K562 (cell line): Measurements from ENCODE around the gene AGFG2. TPM values are rescaled to one million over a fixed set of nuclear protein-coding genes. Genes with fewer than 3 reads are reported as not detected.

Source experiments
- KAT7 ChIP-seq: sonication (generic); formaldehyde crosslinking; IDR thresholded peaks from 2 replicates; pipeline ENCODE4 v1.8.0; 2022; ENCODE audit warnings: missing genetic modification reagents, mild to moderate bottlenecking, borderline replicate concordance
- MEF2D ChIP-seq: conservative IDR thresholded peaks from 2 replicates; pipeline ENCODE4 v1.6.1; 2016; ENCODE audit warnings: low read depth, missing genetic modification characterization, missing compliant biosample characterization
- MYBL2 ChIP-seq, 2 experiments: fragments of 450-650 bp in 1 of 2; sonication (generic) in 1 of 2; formaldehyde crosslinking in 1 of 2; IDR thresholded peaks; 2 replicates each; pipeline versions ENCODE4 v1.6.1 to v1.8.1; 2017 to 2022; ENCODE audit warnings: borderline replicate concordance in 1 of 2, inconsistent platforms in 1 of 2, low read depth in 1 of 2, mild to moderate bottlenecking in 1 of 2, missing genetic modification reagents in 1 of 2, moderate library complexity in 1 of 2
- NFE2L1 ChIP-seq: fragments of 450-650 bp; IDR thresholded peaks from 2 replicates; pipeline ENCODE4 v1.6.1; 2016; ENCODE audit warnings: missing genetic modification characterization, low read depth, mild to moderate bottlenecking, missing compliant biosample characterization, moderate library complexity, borderline replicate concordance
- RBBP5 ChIP-seq: fragments of 200-600 bp; sonication (generic); IDR thresholded peaks from 2 replicates; pipeline ENCODE4 v1.6.1; 2012; ENCODE audit warnings: borderline replicate concordance, mild to moderate bottlenecking, low read length, control low read depth, inconsistent platforms; ENCODE audit not compliant: insufficient read depth, poor library complexity, severe bottlenecking
- RBM39 ChIP-seq: fragments of 200-400 bp; formaldehyde crosslinking; optimal IDR thresholded peaks from 2 replicates; pipeline ENCODE3; 2018; ENCODE audit warnings: low read depth, low read length
- SAFB ChIP-seq: fragments of 200-400 bp; formaldehyde crosslinking; IDR thresholded peaks from 2 replicates; pipeline ENCODE4 v1.6.1; 2017; ENCODE audit warnings: low read depth, low read length, borderline replicate concordance
- SFPQ ChIP-seq: fragments of 200-400 bp; formaldehyde crosslinking; IDR thresholded peaks from 2 replicates; pipeline ENCODE4 v1.6.1; 2017; ENCODE audit warnings: mild to moderate bottlenecking, low read depth, low read length, moderate library complexity
- SNAPC5 ChIP-seq: fragments of 250-450 bp; sonication (Bioruptor Pico); IDR thresholded peaks from 2 replicates; pipeline ENCODE4 v1.8.0; 2021; ENCODE audit warnings: moderate library complexity, mild to moderate bottlenecking, inconsistent platforms
- SP2 ChIP-seq: IDR thresholded peaks from 2 replicates; pipeline ENCODE4 v1.6.1; 2011; ENCODE audit warnings: mild to moderate bottlenecking, low read depth, low read length, moderate library complexity; ENCODE audit not compliant: poor library complexity, severe bottlenecking; ENCODE audit errors: extremely low read depth
- TFAM ChIP-seq: fragments of 250-450 bp; sonication (Bioruptor Pico); conservative IDR thresholded peaks from 2 replicates; pipeline ENCODE4 v1.5.0; 2021; ENCODE audit warnings: mild to moderate bottlenecking, moderate library complexity
- ZHX1 ChIP-seq: fragments of 150-350 bp; conservative IDR thresholded peaks from 2 replicates; pipeline ENCODE4 v1.6.1; 2014; ENCODE audit warnings: low read length
- ZNF133 ChIP-seq: fragments of 250-450 bp; sonication (Bioruptor Pico); IDR thresholded peaks from 2 replicates; pipeline ENCODE4 v1.4.0; 2020; ENCODE audit warnings: mild to moderate bottlenecking
- ZNF512 ChIP-seq: IDR thresholded peaks from 2 replicates; pipeline ENCODE4 v1.6.1; 2016; ENCODE audit warnings: missing genetic modification characterization, missing compliant biosample characterization
- ZNF589 ChIP-seq: fragments of 200-800 bp; sonication (Bioruptor generic); IDR thresholded peaks from 2 replicates; pipeline ENCODE4 v1.6.1; 2016; ENCODE audit warnings: low read depth, missing genetic modification characterization, missing compliant biosample characterization
- polyA plus RNA-seq, 8 experiments: library from polyadenylated mRNA; depleted of rRNA in 4 of 8; stranded (reverse) in 5 of 8; unstranded in 3 of 8; fragments of >200 nt; fragmentation: Nextera tagmentation in 2 of 8; fragmentation: Illumina TruSeq in 1 of 8; extraction: Ambion mirVana in 2 of 8; extraction: Trizol in 1 of 8; gene quantifications; 2 replicates each; pipeline versions ENCODE4 v1.2.1 to v1.2.3, GENCODE V29; 2011 to 2014; ENCODE audit warnings: inconsistent platforms in 1 of 8, missing spikeins in 1 of 8
- total RNA-seq, 7 experiments: library from RNA; depleted of rRNA in 6 of 7; stranded (reverse); fragments of >200 nt in 6 of 7; fragmentation: Illumina TruSeq in 2 of 7; extraction: Trizol in 2 of 7; gene quantifications; 2 replicates each; pipeline versions ENCODE4 v1.2.1 to v1.2.3, GENCODE V29; 2011 to 2021; ENCODE audit warnings: low replicate concordance in 1 of 7
- TF ChIP-seq, protein P1 (sequence below): fragments of 450-650 bp; IDR thresholded peaks from one replicate; pipeline ENCODE4 v1.6.1; 2018; ENCODE audit warnings: mild to moderate bottlenecking, moderate library complexity; ENCODE audit not compliant: partially characterized antibody
- TF ChIP-seq, protein P2 (sequence below): sonication (generic); formaldehyde crosslinking; IDR thresholded peaks from 2 replicates; pipeline ENCODE4 v1.8.1; 2022; ENCODE audit warnings: missing genetic modification reagents

AGFG2 gene
- total and polyA plus RNA-seq, 9 of the 15 experiments (the other 6 are each of a cell fraction or from before 2014, with no cell fraction given) = 0.31 to 23.1 (median 6.5) TPM

DNA sequence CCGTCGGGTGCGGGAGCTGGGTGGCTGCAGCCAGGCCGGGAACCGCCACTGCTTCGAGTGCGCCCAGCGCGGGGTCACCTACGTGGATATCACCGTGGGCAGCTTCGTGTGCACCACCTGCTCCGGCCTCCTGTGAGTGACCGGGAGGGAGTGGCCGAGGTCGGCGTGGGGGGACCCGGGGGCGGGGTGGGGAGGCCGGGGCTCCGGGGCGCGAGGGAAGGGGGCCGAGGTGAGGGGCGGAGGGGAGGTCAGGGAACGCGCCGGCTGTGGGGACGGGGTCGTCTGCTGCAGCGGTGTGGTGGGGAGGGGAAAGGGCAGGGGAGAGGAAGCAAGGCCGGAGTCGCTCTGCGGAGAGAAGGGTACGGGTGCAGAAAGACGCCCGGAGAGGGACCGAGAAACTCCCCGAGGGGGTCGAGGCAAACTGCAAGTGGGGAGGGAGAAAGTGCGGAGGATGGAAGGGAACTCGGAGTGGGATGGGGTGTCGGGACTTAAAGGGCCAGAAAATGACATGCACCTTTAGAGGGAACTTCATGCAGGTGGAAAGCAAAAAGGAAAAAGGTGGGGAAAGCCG, 518 bp downstream of the AGFG2 start (continued):
- TF ChIP-seq NFE2L1 = no peak
- TF ChIP-seq KAT7 (CRISPR knock-in tag) = peak; percentile 4; the same call in 1 of the 2 replicates
- no peak for TF ChIP-seq SFPQ
- no peak for TF ChIP-seq MEF2D (tag)
- TF ChIP-seq, protein P1, sequence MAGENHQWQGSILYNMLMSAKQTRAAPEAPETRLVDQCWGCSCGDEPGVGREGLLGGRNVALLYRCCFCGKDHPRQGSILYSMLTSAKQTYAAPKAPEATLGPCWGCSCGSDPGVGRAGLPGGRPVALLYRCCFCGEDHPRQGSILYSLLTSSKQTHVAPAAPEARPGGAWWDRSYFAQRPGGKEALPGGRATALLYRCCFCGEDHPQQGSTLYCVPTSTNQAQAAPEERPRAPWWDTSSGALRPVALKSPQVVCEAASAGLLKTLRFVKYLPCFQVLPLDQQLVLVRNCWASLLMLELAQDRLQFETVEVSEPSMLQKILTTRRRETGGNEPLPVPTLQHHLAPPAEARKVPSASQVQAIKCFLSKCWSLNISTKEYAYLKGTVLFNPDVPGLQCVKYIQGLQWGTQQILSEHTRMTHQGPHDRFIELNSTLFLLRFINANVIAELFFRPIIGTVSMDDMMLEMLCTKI = no peak
- TF ChIP-seq ZHX1 = no peak
- no peak for TF ChIP-seq SAFB
- TF ChIP-seq ZNF512 = no peak
- no peak for TF ChIP-seq MYBL2 (IDR thresholded peaks at IDR 0.05; ENCODE audit: low read depth)
- no peak for TF ChIP-seq MYBL2 (CRISPR knock-in tag; IDR thresholded peaks at IDR 0.05; ENCODE audit: borderline replicate concordance)
- TF ChIP-seq RBBP5 = peak; percentile 86
- TF ChIP-seq, protein P2, sequence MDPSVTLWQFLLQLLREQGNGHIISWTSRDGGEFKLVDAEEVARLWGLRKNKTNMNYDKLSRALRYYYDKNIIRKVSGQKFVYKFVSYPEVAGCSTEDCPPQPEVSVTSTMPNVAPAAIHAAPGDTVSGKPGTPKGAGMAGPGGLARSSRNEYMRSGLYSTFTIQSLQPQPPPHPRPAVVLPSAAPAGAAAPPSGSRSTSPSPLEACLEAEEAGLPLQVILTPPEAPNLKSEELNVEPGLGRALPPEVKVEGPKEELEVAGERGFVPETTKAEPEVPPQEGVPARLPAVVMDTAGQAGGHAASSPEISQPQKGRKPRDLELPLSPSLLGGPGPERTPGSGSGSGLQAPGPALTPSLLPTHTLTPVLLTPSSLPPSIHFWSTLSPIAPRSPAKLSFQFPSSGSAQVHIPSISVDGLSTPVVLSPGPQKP (CRISPR knock-in tag) = no peak
- no peak for TF ChIP-seq ZNF589
- TF ChIP-seq ZNF133 (CRISPR knock-in tag) = no peak
- TF ChIP-seq SP2 = no peak
- no peak for TF ChIP-seq RBM39
- no peak for TF ChIP-seq TFAM
- TF ChIP-seq SNAPC5 (CRISPR knock-in tag) = no peak
